GM19238 (cell line): Measurements from ENCODE around the gene TBR1.

Experiments
- DNase-seq: peaks from one replicate; pipeline ENCODE4 v3.0.0; 2011; ENCODE audit warnings: low spot score; ENCODE audit not compliant: insufficient read length

Gene TBR1

GRCh38 chr2:161427664-161428587 lies 11.8 kb downstream of the TBR1 start:
- no peak for DNase-seq

GRCh38 chr2:161430386-161430785 lies 14.3 kb downstream of the TBR1 start:
- DNase-seq: no peak

- no peak for DNase-seq
These were observed 16.0 kb downstream of the TBR1 start for GRCh38 chr2:161432107-161432506.

GRCh38 chr2:161434118-161434517 lies 18.0 kb downstream of the TBR1 start:
- DNase-seq: no peak

DNA sequence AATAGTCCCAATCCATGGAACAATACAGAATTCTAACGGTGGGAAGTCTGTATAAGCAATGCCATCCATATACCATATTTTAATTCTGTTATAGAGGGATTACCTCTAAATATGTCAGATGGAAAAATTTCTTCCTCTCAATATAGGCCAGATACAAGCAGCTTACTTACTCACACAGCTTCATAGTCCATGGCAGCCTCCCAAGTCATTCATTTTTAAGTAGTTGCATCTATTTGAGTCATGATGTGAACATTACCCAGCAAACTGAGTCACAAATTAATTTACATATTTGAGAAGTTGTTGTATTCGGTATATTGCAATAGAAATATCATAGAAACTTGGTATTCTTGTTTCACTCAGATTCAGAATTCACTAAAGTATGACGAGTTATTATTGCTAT lies 20.3 kb downstream of the TBR1 start:
- DNase-seq: no peak

DNA sequence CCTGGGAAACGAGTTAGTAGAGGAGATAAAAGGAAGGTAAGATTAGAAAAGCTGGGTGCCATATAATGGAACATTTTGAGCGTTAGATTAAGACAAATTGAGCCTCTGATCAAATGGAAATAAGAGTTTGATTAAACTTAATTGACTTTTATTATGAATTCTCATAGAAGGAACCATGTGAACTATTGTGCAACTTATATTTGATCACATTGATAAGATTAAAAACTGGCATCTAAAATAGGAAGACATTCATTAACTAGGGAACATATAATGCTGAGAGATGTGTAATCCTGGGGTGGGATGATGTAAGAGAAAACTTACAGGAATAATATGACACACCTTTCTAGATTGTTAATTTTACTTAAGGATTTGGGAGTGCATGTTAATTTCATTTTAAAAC lies 22.5 kb downstream of the TBR1 start:
- DNase-seq: no peak

GRCh38 chr2:161445097-161445496 lies 29.0 kb downstream of the TBR1 start:
- DNase-seq: no peak

GRCh38 chr2:161448431-161448830 lies 32.3 kb downstream of the TBR1 start:
- no peak for DNase-seq

DNA sequence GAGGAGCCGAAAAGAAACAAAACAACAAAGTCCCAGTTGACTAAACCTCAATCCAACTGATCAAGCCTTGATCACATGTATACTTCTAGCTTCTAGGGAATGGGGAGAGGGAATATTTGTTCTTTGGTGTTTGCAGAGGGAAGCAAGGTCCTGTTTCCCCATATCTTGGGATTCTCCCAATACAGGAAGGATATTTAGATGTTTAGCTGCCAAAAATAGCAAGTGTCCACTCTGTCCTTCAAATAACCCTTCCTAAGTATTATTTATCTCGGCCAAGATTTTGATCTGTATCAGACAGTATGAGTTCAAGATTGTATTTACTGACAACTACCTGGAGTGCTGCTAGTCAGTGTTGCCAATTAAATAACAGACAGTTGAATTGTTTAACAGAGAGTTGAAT lies 55.5 kb downstream of the TBR1 start:
- DNase-seq: no peak

DNA sequence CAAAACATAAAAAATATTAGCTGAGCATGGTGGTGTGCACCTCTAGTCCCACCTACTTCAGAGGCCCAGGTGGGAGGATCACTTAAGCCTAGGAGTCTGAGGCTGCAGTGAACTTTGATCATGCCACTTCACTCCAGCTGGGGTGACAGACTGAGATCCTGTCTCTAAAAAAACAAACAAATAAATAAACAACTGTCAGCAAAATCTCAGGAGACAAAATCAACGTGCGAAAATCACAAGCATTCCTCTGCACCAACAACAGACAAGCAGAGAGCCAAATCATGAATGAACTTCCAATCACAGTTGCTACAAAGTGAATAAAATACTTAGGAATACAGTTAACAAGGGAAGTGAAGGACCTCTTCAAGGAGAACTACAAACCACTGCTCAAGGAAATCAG lies 58.8 kb downstream of the TBR1 start:
- no peak for DNase-seq
